ENCODE data around the gene CHD5.

CHD5 gene

DNA sequence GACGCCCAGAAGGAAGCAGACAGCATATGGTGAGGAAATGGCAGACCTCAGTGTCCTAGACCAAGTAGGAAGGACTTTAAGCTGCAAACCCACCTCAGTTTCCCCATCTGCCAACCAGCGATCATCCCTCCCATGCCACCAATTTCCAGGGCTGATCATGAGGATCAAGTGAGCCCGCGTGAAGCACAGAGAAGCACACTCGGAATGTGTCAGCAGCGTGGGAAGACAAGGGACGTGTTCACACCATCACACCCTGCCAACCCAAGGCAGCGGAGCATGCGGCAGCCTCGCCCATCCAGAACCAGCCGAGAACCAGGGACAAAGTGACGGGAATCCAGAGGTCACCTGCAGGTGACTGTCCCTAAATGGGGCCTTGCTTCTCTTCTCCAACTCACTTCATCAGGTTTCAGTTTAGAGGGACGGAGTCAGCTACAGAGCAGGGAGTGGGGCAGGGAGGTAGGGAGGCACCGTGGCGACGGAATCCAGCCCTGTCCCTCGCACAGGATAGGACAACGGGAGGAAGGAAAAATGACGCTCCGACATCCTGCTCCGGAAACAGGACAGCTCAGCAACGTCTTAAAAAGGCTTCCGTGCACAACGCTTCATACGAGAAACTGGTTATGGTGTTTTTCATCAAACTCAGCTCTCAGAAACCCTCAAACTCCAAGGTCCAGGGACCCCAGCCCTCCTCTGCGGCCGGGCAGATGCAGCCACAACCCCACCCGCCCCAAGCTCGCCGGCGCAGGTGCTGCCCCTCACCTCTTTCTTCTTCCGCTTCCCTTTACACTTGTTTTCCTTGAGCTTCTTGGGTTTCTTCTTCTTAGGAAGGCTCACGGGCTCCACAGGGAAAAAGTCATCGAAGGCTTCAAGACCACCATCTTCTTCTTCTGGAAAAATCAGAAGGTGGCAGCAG, 12.5 kb downstream of the CHD5 start:
- no peak overlapping the region for H3K4me3 Mint-ChIP-seq
- H3K36me3 Mint-ChIP-seq (ENCODE audit: low read depth): no peaks in the 10 kb centered on the region
- no peaks in the 10 kb centered on the region for H3K4me1 Mint-ChIP-seq
- TF ChIP-seq, protein P1, sequence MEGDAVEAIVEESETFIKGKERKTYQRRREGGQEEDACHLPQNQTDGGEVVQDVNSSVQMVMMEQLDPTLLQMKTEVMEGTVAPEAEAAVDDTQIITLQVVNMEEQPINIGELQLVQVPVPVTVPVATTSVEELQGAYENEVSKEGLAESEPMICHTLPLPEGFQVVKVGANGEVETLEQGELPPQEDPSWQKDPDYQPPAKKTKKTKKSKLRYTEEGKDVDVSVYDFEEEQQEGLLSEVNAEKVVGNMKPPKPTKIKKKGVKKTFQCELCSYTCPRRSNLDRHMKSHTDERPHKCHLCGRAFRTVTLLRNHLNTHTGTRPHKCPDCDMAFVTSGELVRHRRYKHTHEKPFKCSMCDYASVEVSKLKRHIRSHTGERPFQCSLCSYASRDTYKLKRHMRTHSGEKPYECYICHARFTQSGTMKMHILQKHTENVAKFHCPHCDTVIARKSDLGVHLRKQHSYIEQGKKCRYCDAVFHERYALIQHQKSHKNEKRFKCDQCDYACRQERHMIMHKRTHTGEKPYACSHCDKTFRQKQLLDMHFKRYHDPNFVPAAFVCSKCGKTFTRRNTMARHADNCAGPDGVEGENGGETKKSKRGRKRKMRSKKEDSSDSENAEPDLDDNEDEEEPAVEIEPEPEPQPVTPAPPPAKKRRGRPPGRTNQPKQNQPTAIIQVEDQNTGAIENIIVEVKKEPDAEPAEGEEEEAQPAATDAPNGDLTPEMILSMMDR (IDR thresholded peaks at IDR 0.05; ENCODE audit: unreplicated experiment in 3 of 3): no peak
- H3K9me3 Mint-ChIP-seq: no peaks in the 10 kb centered on the region
- peaks cover 68% of the 10 kb centered on the region for H3K27me3 Mint-ChIP-seq (ENCODE audit: low read depth)
- no peak overlapping the region for H3K27ac Mint-ChIP-seq

DNA sequence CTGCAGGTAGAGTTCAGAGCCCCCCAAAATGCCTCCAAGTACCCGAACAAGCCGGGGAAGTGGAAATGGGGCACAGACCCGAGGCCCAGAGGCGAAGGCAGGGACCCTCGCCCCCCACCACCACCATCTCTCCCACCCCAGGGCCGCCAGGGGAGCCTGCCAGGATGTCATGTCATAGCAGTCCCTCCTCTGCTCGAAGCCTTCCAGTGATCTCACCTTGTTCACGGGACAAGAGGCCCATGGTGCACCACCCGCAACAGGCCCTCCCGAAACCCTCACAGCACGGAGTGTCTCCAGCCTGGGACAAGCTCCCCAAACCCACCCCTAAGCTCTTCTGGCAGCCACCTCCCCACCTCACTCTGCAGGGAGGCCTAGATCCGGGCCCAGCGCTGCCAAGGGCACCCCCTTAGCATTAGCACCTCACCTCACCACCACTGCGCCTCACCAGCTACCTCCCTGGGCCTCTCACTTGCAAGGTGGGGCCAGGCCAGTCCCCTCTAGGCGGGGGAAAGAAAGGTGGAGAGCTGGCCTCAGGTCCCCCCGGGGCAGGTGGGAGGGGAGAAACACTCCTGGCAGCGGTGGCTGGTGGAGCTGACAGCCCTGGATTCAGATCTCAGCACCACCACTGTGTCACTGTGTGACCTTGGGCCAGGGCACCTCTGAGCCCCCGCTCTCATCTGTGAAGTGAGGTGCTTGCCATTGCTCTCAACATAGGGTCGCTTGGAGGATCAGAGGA, 13.3 kb downstream of the CHD5 start:
- no peak overlapping the region for H3K4me3 Mint-ChIP-seq
- no peak overlapping the region for H3K27ac Mint-ChIP-seq
- TF ChIP-seq, protein P1 (IDR thresholded peaks at IDR 0.05; ENCODE audit: unreplicated experiment in 3 of 3): no peak
- H3K9me3 Mint-ChIP-seq: no peaks in the 10 kb centered on the region
- H3K36me3 Mint-ChIP-seq (ENCODE audit: low read depth): no peaks in the 10 kb centered on the region
- peaks cover 63% of the 10 kb centered on the region for H3K27me3 Mint-ChIP-seq (ENCODE audit: low read depth)
- no peaks in the 10 kb centered on the region for H3K4me1 Mint-ChIP-seq

DNA sequence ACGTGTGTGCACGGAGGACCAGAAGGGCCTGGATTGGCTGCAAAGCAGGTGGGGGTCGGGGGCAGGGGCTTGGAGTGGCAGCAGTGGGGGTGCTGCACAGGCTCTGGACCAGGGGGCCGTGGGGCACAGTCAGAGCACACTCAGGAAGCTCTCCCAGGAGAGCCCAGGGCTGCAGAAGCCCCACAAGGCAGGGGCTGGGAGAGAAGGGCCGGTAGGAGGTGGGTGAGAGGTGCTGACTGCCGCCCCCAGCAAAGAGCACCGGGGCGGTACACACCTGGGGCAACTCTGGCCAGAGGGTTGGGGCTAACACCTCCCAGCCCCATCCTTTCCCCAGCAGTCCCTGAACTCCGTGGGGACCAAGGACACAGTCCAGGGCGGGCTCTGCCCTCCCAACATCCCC, 13.9 kb downstream of the CHD5 start:
- Mint-ChIP-seq H3K36me3 (ENCODE audit: low read depth) (no peaks in the 10 kb centered on the region), H3K4me3 (no peak overlapping the region), H3K9me3 (no peaks in the 10 kb centered on the region), H3K27ac (no peak overlapping the region), H3K4me1 (no peaks in the 10 kb centered on the region), H3K27me3 (ENCODE audit: low read depth) (peaks cover 62% of the 10 kb centered on the region)
- TF ChIP-seq, protein P1 (IDR thresholded peaks at IDR 0.05; ENCODE audit: unreplicated experiment in 3 of 3): no peak

DNA sequence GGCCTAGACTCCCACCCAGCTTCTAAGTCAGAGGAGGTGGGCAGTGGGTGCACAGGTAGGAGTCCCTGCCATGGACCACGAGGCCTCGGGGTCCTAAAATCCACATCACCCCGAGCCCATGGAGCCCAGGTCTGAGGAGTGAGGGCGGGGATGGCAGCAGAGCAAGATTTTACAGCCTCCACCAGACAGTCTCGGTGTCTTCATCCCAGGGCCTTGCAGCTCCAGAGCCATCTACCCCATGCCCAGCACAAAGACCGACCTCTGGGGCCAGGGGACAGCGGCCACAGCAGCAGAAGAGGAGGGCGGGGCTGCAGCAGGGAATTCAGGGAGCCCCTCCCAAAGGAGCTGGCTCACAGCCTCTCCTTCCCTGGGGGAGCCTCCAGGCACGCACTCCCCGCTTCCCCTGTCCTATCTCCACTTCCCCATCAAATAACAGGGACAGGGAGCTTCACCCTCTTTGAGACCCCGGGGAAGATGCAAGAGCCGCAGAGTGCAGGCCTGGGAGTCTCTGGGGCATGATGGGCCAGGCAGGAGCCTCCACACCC, 14.6 kb downstream of the CHD5 start:
- Mint-ChIP-seq H3K27ac (no peak overlapping the region), H3K36me3 (ENCODE audit: low read depth) (no peaks in the 10 kb centered on the region), H3K27me3 (ENCODE audit: low read depth) (peaks cover 64% of the 10 kb centered on the region), H3K4me1 (no peaks in the 10 kb centered on the region), H3K9me3 (no peaks in the 10 kb centered on the region), H3K4me3 (no peak overlapping the region)
- TF ChIP-seq, protein P1 (IDR thresholded peaks at IDR 0.05; ENCODE audit: unreplicated experiment in 3 of 3): no peak

DNA sequence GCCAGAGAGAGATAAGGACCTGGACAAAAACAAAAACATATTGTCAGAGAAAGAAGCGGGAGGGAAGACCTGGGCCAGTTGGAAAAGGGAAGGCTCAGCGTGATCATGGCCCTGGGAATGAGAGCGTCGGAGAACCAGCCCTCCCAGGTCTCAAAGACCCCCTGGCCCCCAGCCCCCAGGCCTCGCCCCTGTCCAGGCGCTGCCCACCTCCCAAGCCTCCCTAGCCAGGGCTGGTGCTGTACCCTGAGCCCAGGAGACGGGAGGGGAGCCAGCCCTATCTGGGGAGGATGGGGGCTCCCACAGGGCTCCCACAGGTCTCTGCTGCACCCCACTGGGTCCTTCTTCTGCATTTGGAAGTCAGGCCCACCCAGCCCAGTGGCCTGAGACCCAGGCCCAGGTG, 15.1 kb downstream of the CHD5 start:
- no peaks in the 10 kb centered on the region for H3K4me1 Mint-ChIP-seq
- H3K36me3 Mint-ChIP-seq (ENCODE audit: low read depth): no peaks in the 10 kb centered on the region
- no peak overlapping the region for H3K4me3 Mint-ChIP-seq
- H3K9me3 Mint-ChIP-seq: no peaks in the 10 kb centered on the region
- peaks cover 64% of the 10 kb centered on the region for H3K27me3 Mint-ChIP-seq (ENCODE audit: low read depth)
- TF ChIP-seq, protein P1 (IDR thresholded peaks at IDR 0.05; ENCODE audit: unreplicated experiment in 3 of 3): no peak
- no peak overlapping the region for H3K27ac Mint-ChIP-seq

Measured in nephron (organoid).